SK-N-SH (cell line): Measurements from ENCODE around the gene PITPNM3.

Source experiments
- CHD2 ChIP-seq: fragments of 150-350 bp; IDR thresholded peaks from 2 replicates; pipeline ENCODE4 v1.6.1; 2018; ENCODE audit warnings: low read length; ENCODE audit not compliant: partially characterized antibody
- EZH2phosphoT487 ChIP-seq: fragments of 200-600 bp; sonication (generic); IDR thresholded peaks from 2 replicates; pipeline ENCODE4 v1.6.1; 2017; ENCODE audit warnings: low read depth, mixed run types, mild to moderate bottlenecking, antibody characterized with exemption, moderate library complexity, borderline replicate concordance
- GABPA ChIP-seq: IDR thresholded peaks from 2 replicates; pipeline ENCODE4 v1.4.0; 2012; ENCODE audit warnings: low read depth, mild to moderate bottlenecking
- MAX ChIP-seq: IDR thresholded peaks from 2 replicates; pipeline ENCODE4 v1.4.0; 2012; ENCODE audit warnings: low read depth
- NRF1 ChIP-seq: IDR thresholded peaks from 2 replicates; pipeline ENCODE4 v1.6.1; 2012; ENCODE audit warnings: low read depth, mild to moderate bottlenecking, low read length
- POLR2AphosphoS5 ChIP-seq: IDR thresholded peaks from 2 replicates; pipeline ENCODE4 v1.6.1; 2012; ENCODE audit warnings: low read depth, low read length
- RCOR1 ChIP-seq: fragments of 150-350 bp; IDR thresholded peaks from 2 replicates; pipeline ENCODE4 v1.6.1; 2017; ENCODE audit warnings: antibody characterized with exemption, low read length
- REST ChIP-seq: IDR thresholded peaks from 2 replicates; pipeline ENCODE4 v1.6.1; 2012; ENCODE audit warnings: mild to moderate bottlenecking, low read depth, low read length, moderate library complexity
- SMC3 ChIP-seq: IDR thresholded peaks from 2 replicates; pipeline ENCODE4 v1.6.1; 2012; ENCODE audit warnings: low read depth, low read length, improper control_type of control experiment
- TEAD4 ChIP-seq: IDR thresholded peaks from 2 replicates; pipeline ENCODE4 v1.4.0; 2012; ENCODE audit warnings: mild to moderate bottlenecking, borderline replicate concordance; ENCODE audit not compliant: insufficient read depth
- YY1 ChIP-seq: IDR thresholded peaks from 2 replicates; pipeline ENCODE4 v1.4.0; 2012; ENCODE audit warnings: low read depth, mild to moderate bottlenecking
- TF ChIP-seq, protein P1 (sequence below): fragments of 200-600 bp; sonication (generic); IDR thresholded peaks from 2 replicates; pipeline ENCODE4 v1.6.1; 2017; ENCODE audit warnings: antibody characterized with exemption, mild to moderate bottlenecking, moderate library complexity

DNA sequence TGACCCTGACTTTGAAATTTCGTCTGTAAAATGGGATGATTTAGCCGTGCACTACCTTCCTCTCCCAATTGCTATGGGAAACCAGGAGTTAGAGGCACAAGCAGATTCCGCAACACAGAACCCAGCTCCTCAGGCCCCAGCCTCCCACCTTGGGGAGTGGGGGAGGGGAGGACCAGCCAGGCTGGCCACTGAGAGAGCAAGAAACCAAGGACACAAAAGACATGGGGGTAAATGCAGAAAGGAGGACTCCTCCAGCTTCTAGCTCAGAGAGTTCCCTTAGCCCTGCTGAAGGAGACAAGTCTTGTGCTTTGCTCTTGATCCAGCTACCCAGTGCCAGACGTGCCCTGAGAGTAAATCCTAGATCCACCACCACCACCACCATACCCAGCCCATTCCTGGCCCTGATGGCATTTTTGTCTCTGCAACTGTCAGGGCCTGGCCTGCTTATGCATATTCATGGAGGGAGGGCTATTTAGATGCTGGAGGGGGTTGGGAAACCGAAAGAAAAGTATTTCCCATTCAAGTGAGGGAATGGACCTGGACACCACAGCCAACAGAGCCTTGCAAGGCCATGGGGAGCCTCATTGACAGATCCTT, 25.9 kb downstream of the PITPNM3 start:
- TF ChIP-seq, protein P1, sequence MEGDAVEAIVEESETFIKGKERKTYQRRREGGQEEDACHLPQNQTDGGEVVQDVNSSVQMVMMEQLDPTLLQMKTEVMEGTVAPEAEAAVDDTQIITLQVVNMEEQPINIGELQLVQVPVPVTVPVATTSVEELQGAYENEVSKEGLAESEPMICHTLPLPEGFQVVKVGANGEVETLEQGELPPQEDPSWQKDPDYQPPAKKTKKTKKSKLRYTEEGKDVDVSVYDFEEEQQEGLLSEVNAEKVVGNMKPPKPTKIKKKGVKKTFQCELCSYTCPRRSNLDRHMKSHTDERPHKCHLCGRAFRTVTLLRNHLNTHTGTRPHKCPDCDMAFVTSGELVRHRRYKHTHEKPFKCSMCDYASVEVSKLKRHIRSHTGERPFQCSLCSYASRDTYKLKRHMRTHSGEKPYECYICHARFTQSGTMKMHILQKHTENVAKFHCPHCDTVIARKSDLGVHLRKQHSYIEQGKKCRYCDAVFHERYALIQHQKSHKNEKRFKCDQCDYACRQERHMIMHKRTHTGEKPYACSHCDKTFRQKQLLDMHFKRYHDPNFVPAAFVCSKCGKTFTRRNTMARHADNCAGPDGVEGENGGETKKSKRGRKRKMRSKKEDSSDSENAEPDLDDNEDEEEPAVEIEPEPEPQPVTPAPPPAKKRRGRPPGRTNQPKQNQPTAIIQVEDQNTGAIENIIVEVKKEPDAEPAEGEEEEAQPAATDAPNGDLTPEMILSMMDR: no peak
- no peak for TF ChIP-seq CHD2
- no peak for TF ChIP-seq TEAD4
- no peak for TF ChIP-seq POLR2AphosphoS5
- no peak for TF ChIP-seq SMC3
- no peak for TF ChIP-seq NRF1
- TF ChIP-seq YY1: no peak
- TF ChIP-seq GABPA: no peak
- no peak for TF ChIP-seq RCOR1
- no peak for TF ChIP-seq MAX
- TF ChIP-seq EZH2phosphoT487: no peak
- no peak for TF ChIP-seq REST
